HEK293 (cell line): ENCODE results near the gene TMTC1.

Experiments used
- BCL11B ChIP-seq: fragments of 450-650 bp; formaldehyde crosslinking; IDR thresholded peaks from 2 replicates; pipeline ENCODE4 v1.5.1; 2016; ENCODE audit warnings: low read depth, missing biosample characterization, missing genetic modification characterization
- FEZF1 ChIP-seq: fragments of 450-650 bp; formaldehyde crosslinking; IDR thresholded peaks from 2 replicates; pipeline ENCODE4 v1.5.1; 2016; ENCODE audit warnings: missing biosample characterization, missing genetic modification characterization
- GLI2 ChIP-seq: fragments of 450-650 bp; formaldehyde crosslinking; IDR thresholded peaks from 2 replicates; pipeline ENCODE4; 2017; ENCODE audit warnings: missing biosample characterization, missing genetic modification characterization, low read depth, borderline replicate concordance
- GLIS1 ChIP-seq: fragments of 450-650 bp; formaldehyde crosslinking; IDR thresholded peaks from 2 replicates; pipeline ENCODE4 v1.5.1; 2016; ENCODE audit warnings: missing biosample characterization, missing genetic modification characterization
- SCRT1 ChIP-seq: fragments of 450-650 bp; formaldehyde crosslinking; IDR thresholded peaks from 2 replicates; pipeline ENCODE4 v1.5.1; 2016; ENCODE audit warnings: missing biosample characterization, missing genetic modification characterization, borderline replicate concordance
- SP7 ChIP-seq: fragments of 450-650 bp; formaldehyde crosslinking; IDR thresholded peaks from 2 replicates; pipeline ENCODE4 v1.5.1; 2016; ENCODE audit warnings: missing biosample characterization, missing genetic modification characterization
- ZBTB17 ChIP-seq: fragments of 450-650 bp; formaldehyde crosslinking; IDR thresholded peaks from 2 replicates; pipeline ENCODE4 v1.5.1; 2016; ENCODE audit warnings: missing biosample characterization, missing genetic modification characterization
- ZBTB21 ChIP-seq: fragments of 450-650 bp; formaldehyde crosslinking; IDR thresholded peaks from 2 replicates; pipeline ENCODE4 v1.5.1; 2017; ENCODE audit warnings: missing biosample characterization, missing genetic modification characterization
- ZBTB49 ChIP-seq: fragments of 450-650 bp; formaldehyde crosslinking; IDR thresholded peaks from 2 replicates; pipeline ENCODE4 v1.5.1; 2016; ENCODE audit warnings: missing biosample characterization, missing genetic modification characterization, low read depth
- ZBTB6 ChIP-seq: fragments of 450-650 bp; formaldehyde crosslinking; IDR thresholded peaks from 2 replicates; pipeline ENCODE4 v1.5.1; 2017; ENCODE audit warnings: missing biosample characterization, missing genetic modification characterization
- ZBTB8A ChIP-seq: fragments of 450-650 bp; formaldehyde crosslinking; IDR thresholded peaks from 2 replicates; pipeline ENCODE4 v1.5.1; 2016; ENCODE audit warnings: missing biosample characterization, missing genetic modification characterization
- ZIC2 ChIP-seq: fragments of 450-650 bp; formaldehyde crosslinking; IDR thresholded peaks from 2 replicates; pipeline ENCODE4 v1.5.1; 2016; ENCODE audit warnings: missing biosample characterization, missing genetic modification characterization
- ZNF132 ChIP-seq: fragments of 450-650 bp; formaldehyde crosslinking; IDR thresholded peaks from 2 replicates; pipeline ENCODE4 v1.5.1; 2017; ENCODE audit warnings: missing biosample characterization, missing genetic modification characterization, borderline replicate concordance
- ZNF223 ChIP-seq: fragments of 450-650 bp; formaldehyde crosslinking; IDR thresholded peaks from 2 replicates; pipeline ENCODE4 v1.5.1; 2016; ENCODE audit warnings: missing biosample characterization, missing genetic modification characterization
- ZNF311 ChIP-seq: fragments of 450-650 bp; formaldehyde crosslinking; IDR thresholded peaks from 2 replicates; pipeline ENCODE4 v1.5.1; 2017; ENCODE audit warnings: missing biosample characterization, missing genetic modification characterization, borderline replicate concordance
- ZNF324 ChIP-seq: fragments of 450-650 bp; formaldehyde crosslinking; IDR thresholded peaks from 2 replicates; pipeline ENCODE4 v1.5.1; 2016; ENCODE audit warnings: missing biosample characterization, missing genetic modification characterization
- ZNF341 ChIP-seq: fragments of 450-650 bp; formaldehyde crosslinking; IDR thresholded peaks from 2 replicates; pipeline ENCODE4; 2016; ENCODE audit warnings: low read depth, missing biosample characterization, missing genetic modification characterization
- ZNF423 ChIP-seq: fragments of 450-650 bp; formaldehyde crosslinking; IDR thresholded peaks from 2 replicates; pipeline ENCODE4 v1.5.1; 2016; ENCODE audit warnings: missing biosample characterization, missing genetic modification characterization
- ZNF426 ChIP-seq: fragments of 450-650 bp; formaldehyde crosslinking; IDR thresholded peaks from 2 replicates; pipeline ENCODE4 v1.5.1; 2017; ENCODE audit warnings: missing biosample characterization, missing genetic modification characterization, mild to moderate bottlenecking, inconsistent platforms, moderate library complexity
- ZNF555 ChIP-seq: fragments of 450-650 bp; formaldehyde crosslinking; conservative IDR thresholded peaks from 2 replicates; pipeline ENCODE4 v1.5.1; 2017; ENCODE audit warnings: missing biosample characterization, mild to moderate bottlenecking, missing genetic modification characterization, inconsistent platforms
- ZNF580 ChIP-seq: fragments of 450-650 bp; formaldehyde crosslinking; IDR thresholded peaks from 2 replicates; pipeline ENCODE4 v1.5.1; 2016; ENCODE audit warnings: missing biosample characterization, missing genetic modification characterization
- ZNF596 ChIP-seq: fragments of 450-650 bp; IDR thresholded peaks from 2 replicates; pipeline ENCODE4 v1.5.0; 2018; ENCODE audit warnings: missing biosample characterization, mild to moderate bottlenecking, missing genetic modification characterization, moderate library complexity
- ZNF830 ChIP-seq: fragments of 450-650 bp; IDR thresholded peaks from 2 replicates; pipeline ENCODE4 v1.5.0; 2018; ENCODE audit warnings: missing biosample characterization, missing genetic modification characterization, low read depth, mild to moderate bottlenecking, moderate library complexity
- ZNF843 ChIP-seq: fragments of 450-650 bp; formaldehyde crosslinking; IDR thresholded peaks from 2 replicates; pipeline ENCODE4 v1.5.1; 2016; ENCODE audit warnings: missing biosample characterization, missing genetic modification characterization
- ZSCAN4 ChIP-seq: fragments of 450-650 bp; formaldehyde crosslinking; IDR thresholded peaks from 2 replicates; pipeline ENCODE4 v1.5.1; 2017; ENCODE audit warnings: missing biosample characterization, missing genetic modification characterization
- ZXDB ChIP-seq: fragments of 450-650 bp; formaldehyde crosslinking; IDR thresholded peaks from 2 replicates; pipeline ENCODE4 v1.5.1; 2016; ENCODE audit warnings: missing biosample characterization, missing genetic modification characterization
- TF ChIP-seq, protein P1 (sequence below): fragments of 450-650 bp; formaldehyde crosslinking; IDR thresholded peaks from 2 replicates; pipeline ENCODE4 v1.5.1; 2017; ENCODE audit warnings: missing biosample characterization, missing genetic modification characterization
- TF ChIP-seq, protein P2 (sequence below): fragments of 450-650 bp; formaldehyde crosslinking; IDR thresholded peaks from 2 replicates; pipeline ENCODE4 v1.5.1; 2017; ENCODE audit warnings: missing biosample characterization, missing genetic modification characterization
- TF ChIP-seq, protein P3 (sequence below): fragments of 450-650 bp; formaldehyde crosslinking; IDR thresholded peaks from 2 replicates; pipeline ENCODE4 v1.5.1; 2017; ENCODE audit warnings: missing biosample characterization, missing genetic modification characterization

The TMTC1 gene

GRCh38 chr12:29698756-29699155 is 85.0 kb downstream of the TMTC1 start (continued):
- TF ChIP-seq ZNF423 (tag by site-specific recombination) (peak; percentile 65), ZNF324 (no peak), BCL11B (tag by site-specific recombination) (peak; percentile 71), ZNF843 (tag by site-specific recombination) (peak; percentile 83), ZBTB21 (tag by site-specific recombination) (peak; percentile 24; the same call in 1 of the 2 replicates), ZSCAN4 (no peak), ZNF311 (tag by site-specific recombination) (no peak), GLIS1 (tag by site-specific recombination) (peak; percentile 99), ZIC2 (tag by site-specific recombination) (peak; percentile 95), ZBTB17 (tag by site-specific recombination) (no peak), ZNF223 (tag by site-specific recombination) (no peak), ZNF426 (tag by site-specific recombination) (no peak), ZNF341 (tag by site-specific recombination) (peak; percentile 49), ZXDB (tag by site-specific recombination) (peak; percentile 45; the same call in 1 of the 2 replicates), ZNF580 (tag by site-specific recombination) (0 out of 2 replicates have a peak, but pooled peaks have one; percentile 37), FEZF1 (tag by site-specific recombination) (peak; percentile 92), ZNF555 (tag by site-specific recombination) (0 out of 2 replicates have a peak, but pooled peaks have one; percentile 1), ZBTB6 (tag by site-specific recombination) (no peak), ZBTB49 (no peak), ZNF596 (tag by site-specific recombination) (0 out of 2 replicates have a peak, but pooled peaks have one; percentile 30), ZNF830 (tag by site-specific recombination) (no peak), ZNF132 (no peak), SCRT1 (tag by site-specific recombination) (no peak), SP7 (tag by site-specific recombination) (peak; percentile 58; the same call in 1 of the 2 replicates), GLI2 (tag by site-specific recombination) (no peak), ZBTB8A (peak; percentile 41; the same call in 1 of the 2 replicates)
- TF ChIP-seq, protein P1, sequence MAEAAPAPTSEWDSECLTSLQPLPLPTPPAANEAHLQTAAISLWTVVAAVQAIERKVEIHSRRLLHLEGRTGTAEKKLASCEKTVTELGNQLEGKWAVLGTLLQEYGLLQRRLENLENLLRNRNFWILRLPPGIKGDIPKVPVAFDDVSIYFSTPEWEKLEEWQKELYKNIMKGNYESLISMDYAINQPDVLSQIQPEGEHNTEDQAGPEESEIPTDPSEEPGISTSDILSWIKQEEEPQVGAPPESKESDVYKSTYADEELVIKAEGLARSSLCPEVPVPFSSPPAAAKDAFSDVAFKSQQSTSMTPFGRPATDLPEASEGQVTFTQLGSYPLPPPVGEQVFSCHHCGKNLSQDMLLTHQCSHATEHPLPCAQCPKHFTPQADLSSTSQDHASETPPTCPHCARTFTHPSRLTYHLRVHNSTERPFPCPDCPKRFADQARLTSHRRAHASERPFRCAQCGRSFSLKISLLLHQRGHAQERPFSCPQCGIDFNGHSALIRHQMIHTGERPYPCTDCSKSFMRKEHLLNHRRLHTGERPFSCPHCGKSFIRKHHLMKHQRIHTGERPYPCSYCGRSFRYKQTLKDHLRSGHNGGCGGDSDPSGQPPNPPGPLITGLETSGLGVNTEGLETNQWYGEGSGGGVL (tag by site-specific recombination): peak; percentile 27; the same call in 1 of the 2 replicates
- TF ChIP-seq, protein P2, sequence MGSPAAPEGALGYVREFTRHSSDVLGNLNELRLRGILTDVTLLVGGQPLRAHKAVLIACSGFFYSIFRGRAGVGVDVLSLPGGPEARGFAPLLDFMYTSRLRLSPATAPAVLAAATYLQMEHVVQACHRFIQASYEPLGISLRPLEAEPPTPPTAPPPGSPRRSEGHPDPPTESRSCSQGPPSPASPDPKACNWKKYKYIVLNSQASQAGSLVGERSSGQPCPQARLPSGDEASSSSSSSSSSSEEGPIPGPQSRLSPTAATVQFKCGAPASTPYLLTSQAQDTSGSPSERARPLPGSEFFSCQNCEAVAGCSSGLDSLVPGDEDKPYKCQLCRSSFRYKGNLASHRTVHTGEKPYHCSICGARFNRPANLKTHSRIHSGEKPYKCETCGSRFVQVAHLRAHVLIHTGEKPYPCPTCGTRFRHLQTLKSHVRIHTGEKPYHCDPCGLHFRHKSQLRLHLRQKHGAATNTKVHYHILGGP (tag by site-specific recombination): peak; percentile 81
- TF ChIP-seq, protein P3, sequence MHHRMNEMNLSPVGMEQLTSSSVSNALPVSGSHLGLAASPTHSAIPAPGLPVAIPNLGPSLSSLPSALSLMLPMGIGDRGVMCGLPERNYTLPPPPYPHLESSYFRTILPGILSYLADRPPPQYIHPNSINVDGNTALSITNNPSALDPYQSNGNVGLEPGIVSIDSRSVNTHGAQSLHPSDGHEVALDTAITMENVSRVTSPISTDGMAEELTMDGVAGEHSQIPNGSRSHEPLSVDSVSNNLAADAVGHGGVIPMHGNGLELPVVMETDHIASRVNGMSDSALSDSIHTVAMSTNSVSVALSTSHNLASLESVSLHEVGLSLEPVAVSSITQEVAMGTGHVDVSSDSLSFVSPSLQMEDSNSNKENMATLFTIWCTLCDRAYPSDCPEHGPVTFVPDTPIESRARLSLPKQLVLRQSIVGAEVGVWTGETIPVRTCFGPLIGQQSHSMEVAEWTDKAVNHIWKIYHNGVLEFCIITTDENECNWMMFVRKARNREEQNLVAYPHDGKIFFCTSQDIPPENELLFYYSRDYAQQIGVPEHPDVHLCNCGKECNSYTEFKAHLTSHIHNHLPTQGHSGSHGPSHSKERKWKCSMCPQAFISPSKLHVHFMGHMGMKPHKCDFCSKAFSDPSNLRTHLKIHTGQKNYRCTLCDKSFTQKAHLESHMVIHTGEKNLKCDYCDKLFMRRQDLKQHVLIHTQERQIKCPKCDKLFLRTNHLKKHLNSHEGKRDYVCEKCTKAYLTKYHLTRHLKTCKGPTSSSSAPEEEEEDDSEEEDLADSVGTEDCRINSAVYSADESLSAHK (tag by site-specific recombination): peak; percentile 58
- TF ChIP-seq, all 188 proteins: peak for 23
